Suprapubic skin (tissue), 4 donors: Measurements from ENCODE around the gene SNX15.

Experiments
- CTCF ChIP-seq, 2 donors: fragments of 200-600 bp in 1 of 2; fragments of 450-650 bp in 1 of 2; sonication (generic) in 1 of 2; IDR thresholded peaks; one replicate each; pipeline ENCODE4 v1.5.1; 2016 to 2019; ENCODE audit warnings: antibody characterized with exemption in 2 of 2, mild to moderate bottlenecking in 1 of 2, moderate library complexity in 1 of 2
- POLR2A ChIP-seq, 2 donors: fragments of 450-650 bp; IDR thresholded peaks; one replicate each; pipeline ENCODE4 v1.6.1; 2017; ENCODE audit warnings: antibody characterized with exemption in 2 of 2, mild to moderate bottlenecking in 2 of 2, moderate library complexity in 2 of 2
- POLR2AphosphoS5 ChIP-seq, 3 donors: sonication (generic); formaldehyde crosslinking; IDR thresholded peaks; one replicate each; pipeline ENCODE4 v1.6.1; 2017; ENCODE audit warnings: antibody characterized with exemption in 3 of 3

DNA sequence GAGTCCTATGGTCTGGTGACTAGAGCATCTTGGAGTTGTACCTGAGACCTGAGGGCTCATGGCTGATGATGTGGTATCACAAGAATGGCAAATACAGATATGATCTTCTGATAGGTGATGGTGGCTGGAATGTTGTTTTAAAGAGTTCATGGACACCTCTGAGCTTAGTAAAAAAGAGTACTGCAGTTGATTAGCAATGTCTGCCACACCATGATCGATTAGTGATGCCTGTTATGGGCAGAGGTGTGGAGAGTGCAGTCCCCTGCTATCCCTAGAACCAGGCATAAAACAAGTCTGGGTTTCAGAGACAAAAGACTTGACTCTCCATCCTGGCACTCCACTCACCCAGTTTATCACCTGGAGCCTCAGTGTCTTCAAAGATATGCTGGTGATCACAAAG is 29.1 kb upstream of the SNX15 start:
- TF ChIP-seq CTCF (IDR thresholded peaks at IDR 0.05) (no peak), POLR2AphosphoS5 (IDR thresholded peaks at IDR 0.05) (no peak), POLR2A (IDR thresholded peaks at IDR 0.05) (no peak)
